NCI-H345 treated with DMSO at 0.1 percent for 48 hours (cell line): ENCODE measurements around the gene NUTF2.
A peak's percentile ranks its signal among the peaks of the same experiment; 100 is the strongest.

Source experiments
- DNase-seq: peaks from one replicate; lab custom pipeline; 2025; ENCODE audit not compliant: unreplicated experiment; lab: John Stamatoyannopoulos, UW

NUTF2 gene

GRCh38 chr16:67917140-67917851 is 70.6 kb downstream of the NUTF2 start:
- DNase-seq: no peak

DNA sequence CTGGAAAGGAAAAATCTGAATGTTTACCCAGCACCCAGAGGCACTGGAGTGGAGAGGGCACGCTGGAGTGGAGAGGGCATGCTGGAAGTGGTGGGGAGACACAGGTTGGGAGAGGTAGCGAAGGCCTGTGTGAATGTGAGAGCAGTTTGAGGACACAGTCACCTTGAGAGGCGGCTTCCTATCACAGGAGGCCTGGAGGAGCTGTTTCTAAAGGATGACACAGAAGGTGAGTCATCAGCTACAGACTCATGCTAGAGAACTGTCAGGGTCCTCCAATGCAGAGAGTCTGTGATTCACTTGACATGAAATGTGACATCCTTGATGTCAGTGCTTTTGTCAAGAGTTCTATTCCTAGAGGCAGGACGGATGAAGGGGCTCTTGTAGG is 71.1 kb downstream of the NUTF2 start:
- DNase-seq: no peak

DNA sequence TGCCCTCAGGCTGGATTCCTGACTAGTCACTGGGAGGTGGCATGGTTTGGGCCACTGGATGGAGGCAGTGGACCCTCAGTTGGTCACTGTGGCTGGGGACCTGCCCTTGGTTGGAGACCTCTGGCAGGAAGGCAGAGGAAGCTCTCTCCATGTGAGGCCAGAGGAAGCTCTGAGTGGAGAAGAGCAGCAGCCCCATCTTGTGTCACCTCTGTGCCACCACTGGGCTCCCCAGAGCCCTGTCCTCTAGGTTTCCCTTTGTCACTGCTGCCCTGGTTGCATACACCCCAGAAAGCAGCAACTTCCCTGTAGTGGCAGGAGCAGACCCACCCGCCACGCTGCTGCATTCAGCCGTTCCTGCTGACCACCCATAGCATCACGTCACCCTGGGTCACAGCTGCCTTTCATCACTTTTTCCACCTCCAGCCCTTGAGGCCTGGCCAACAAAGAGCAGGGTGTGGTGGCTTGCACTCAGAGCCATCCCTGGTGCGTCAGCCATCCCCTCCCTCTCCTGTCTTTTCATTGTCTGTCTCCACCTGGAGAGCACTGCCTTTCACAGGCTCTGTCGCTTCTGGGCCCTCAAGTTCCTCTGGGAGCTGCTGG is 73.0 kb downstream of the NUTF2 start:
- DNase-seq: peak; percentile 26
